GM15510 (cell line): Measurements from ENCODE around the gene RFTN1.

ENCODE experiments used
- POLR2A ChIP-seq: IDR thresholded peaks from 3 replicates; pipeline ENCODE4 v1.6.1; 2011; ENCODE audit warnings: borderline replicate concordance; ENCODE audit not compliant: insufficient read length; ENCODE audit errors: extremely low read depth

Gene RFTN1

DNA sequence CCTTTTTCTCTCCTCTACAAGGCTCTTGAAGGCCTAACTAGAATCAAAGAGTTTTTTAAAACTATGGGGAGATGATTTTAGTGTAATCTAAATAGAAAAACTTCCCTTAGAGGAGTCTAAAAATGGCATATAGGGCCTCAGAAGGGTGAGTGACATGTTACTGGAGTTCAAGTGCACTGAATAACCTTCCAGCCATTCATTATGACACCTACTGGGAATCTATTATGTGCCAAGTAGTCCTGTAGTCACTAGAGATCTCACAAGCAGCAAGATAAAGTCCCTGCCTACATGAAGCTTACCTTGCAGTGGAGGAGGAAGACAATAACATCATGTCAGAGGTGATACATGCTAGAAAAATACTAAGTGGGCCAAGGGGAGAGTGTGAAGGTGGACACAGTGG, 152.4 kb downstream of the RFTN1 start:
- no peak for TF ChIP-seq POLR2A

- no peak for TF ChIP-seq POLR2A
These were observed 154.2 kb downstream of the RFTN1 start for GRCh38 chr3:16359331-16359730.

GRCh38 chr3:16358336-16358735, 155.2 kb downstream of the RFTN1 start:
- TF ChIP-seq POLR2A, result no peak

DNA sequence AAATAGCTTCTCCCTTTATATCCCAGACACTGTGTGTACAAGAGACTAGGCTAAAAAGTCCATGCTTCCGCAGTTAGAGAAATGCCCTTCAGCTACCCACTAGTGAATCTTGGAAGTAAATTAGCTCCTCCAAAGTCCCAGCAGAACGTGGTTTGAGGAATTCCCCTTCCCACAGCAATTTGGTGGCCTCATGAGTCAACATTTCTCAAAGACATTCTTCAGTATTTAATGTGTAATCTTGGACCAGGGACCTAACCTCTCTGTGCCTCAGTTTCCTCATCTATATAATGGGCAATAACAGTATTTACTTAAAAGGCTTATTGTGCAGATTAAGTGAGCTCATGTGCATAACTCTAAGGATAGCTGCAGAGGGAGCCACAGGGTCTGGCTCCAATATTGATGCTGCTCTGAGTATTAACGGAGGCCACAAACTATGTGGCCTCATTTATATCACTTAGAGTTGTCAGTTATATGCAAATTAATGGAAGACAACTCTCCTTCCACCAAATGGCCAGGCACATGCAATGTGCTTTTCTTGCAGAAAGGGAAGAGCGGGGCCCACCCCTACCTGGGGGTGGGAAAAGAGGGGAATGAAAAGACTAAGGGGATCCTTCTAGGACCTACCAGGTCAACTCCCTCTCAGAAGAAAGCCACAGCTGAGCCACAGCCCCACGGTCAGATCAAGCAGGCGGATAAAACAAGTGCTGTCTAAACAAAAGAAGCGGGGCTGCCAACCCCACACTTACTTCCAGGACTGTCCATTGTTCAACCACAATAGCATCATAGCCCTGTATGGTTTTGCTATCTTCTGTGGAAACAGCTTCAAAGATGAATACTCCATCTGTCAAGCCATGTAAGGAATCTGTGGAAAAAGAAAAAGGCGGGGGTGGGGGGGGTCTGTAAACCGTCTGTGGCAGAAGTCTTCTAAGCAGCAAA, 156.0 kb downstream of the RFTN1 start:
- TF ChIP-seq POLR2A, result no peak

- TF ChIP-seq POLR2A, result no peak
These were observed 157.7 kb downstream of the RFTN1 start for GRCh38 chr3:16355828-16356227.

GRCh38 chr3:16354291-16354690, 159.2 kb downstream of the RFTN1 start:
- no peak for TF ChIP-seq POLR2A

- TF ChIP-seq POLR2A, result no peak
These were observed 161.1 kb downstream of the RFTN1 start for GRCh38 chr3:16352428-16352827.

- TF ChIP-seq POLR2A, result no peak
These were observed 162.7 kb downstream of the RFTN1 start for GRCh38 chr3:16350597-16351318.

- TF ChIP-seq POLR2A, result no peak
These were observed 163.4 kb downstream of the RFTN1 start for GRCh38 chr3:16349986-16350596.

DNA sequence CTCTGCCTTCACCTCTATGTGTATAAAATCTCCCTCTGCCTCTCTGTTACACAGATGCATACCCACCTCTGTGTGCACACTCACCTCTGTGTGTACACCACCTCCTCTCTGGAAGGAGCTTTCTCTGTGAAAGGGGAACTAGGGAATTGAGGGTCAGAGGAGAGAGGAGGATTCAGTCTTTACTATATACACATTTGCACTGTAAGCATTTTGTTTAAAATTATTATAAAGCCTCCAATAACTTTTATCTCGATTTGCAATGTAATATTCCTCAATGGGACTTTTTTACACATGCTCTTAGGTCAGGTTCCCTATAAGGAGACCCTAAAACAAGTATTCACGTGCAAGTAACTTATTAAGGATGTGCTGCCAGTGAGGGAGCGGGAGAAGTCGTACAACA, 166.0 kb downstream of the RFTN1 start:
- TF ChIP-seq POLR2A, result no peak

DNA sequence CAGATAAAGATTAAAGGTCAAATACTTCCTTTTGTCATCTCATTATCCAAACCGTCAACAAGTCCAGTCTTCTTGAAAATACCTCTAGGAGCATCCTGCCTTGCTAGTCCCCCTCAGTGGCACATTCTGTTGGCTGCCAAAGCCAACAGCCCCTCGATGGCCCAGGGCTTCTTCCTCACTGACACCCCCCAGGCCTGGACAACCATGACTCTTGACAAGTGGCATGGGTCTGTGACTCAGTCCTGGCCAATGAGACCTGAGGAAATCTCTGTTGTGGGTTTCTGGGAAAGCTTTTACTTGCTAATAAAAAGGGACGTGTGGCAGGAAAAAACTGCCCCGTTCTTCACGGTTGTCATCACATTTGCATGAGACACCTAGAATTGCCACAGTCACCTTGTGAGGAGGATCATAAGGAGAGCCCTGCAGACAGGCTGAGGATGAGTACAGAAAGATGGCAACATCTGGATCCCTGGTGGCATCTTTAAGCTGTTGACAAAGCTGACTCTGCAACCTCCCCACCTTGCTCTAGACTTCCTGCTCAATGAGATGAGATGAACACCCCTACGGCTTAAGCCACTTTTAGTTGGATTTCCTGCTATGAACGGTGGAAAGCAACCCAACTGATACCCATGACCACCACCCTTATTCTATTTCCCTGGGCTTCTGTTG, 167.0 kb downstream of the RFTN1 start:
- TF ChIP-seq POLR2A, result no peak

DNA sequence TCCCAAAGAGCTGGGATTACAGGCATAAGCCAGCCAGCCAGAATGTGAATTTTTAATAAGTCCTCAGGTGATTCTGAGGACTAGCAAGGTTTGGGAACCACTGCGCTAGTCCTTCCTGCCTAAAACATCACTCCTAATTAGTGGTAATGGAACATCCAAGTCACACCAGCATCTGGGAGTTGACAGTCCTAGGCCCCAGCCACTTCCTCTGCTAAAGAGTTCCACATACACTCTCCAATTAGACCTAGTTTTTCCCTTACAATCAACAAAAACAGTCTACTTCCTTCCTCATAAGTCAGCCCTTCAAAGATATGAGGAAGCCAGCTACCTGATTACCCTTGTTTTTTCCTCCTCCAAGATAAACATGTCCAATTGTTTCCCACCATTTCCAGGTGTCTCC, 170.4 kb downstream of the RFTN1 start:
- TF ChIP-seq POLR2A, result no peak

- TF ChIP-seq POLR2A, result no peak
These were observed 174.5 kb downstream of the RFTN1 start for GRCh38 chr3:16338999-16339398.

DNA sequence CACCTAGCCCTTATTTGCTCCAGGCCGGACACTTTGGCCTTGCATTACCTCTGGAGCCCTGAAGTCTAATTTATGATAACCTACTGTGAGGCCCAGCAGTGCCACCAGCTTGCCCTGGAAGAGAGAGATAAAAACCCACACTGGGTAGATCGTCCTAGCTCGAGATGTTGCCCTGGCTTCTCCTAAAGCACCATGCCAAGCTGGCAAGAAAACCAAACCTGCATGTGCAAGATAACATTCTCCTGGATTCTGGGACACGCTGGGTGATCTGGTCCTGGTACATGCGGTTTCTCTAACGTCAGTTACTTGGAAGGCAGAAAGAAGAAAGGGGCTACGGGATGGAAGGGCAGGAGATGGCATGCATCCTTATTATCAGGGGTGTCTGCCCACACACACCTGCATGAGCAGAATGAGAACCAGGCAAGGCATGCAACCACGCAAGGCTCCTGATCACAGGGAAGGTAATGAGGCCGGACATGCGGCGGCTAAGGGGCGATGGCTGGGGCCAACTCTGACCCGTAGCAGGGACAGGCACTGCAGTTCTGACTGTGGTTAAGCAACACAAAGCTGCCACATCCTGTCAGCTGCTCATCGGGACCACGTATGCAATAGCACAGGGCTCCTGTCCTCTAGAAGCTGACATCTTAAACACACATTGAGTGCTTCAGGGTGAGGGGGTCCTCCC, 175.5 kb downstream of the RFTN1 start:
- no peak for TF ChIP-seq POLR2A
